ENCODE results near the gene EXOC6B.

EXOC6B gene

DNA sequence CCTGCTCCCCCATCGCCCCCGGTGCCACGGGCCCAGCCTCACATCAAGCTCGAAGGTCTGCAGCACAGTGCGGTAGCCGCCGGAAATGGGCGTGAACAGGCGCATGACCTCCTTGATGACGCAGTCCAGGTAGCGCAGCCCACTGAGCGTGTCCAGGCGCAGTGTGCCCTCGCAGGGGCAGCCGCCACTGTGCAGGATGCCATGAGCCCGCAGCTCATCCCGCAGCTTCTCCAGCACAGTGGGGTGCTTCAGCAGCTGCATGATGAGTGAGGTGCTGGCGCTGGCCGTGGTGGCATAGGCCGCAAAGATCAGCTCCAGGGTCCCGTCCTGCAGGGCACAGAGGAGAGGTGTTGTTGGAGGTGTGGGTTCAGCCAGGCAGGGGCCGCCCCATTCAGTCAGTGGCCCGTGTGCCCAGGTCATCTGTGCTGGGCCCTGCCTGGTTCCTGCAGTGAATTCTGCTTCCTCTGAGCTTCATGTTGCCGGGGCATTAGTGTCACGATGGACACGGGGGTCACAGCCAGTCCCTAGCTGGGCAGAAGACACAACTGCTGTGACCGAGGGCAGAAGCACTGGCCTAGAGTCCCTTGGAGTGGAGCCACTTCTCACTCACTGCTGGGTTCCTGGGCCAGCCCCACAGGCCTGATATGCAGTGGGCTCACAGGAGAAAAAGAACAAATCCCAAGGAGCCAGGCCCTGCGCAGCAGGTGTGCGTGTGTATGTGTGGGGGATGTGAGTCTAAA, 692.7 kb downstream of the EXOC6B start:
- no peak for DNase-seq (ENCODE audit: low spot score)

DNA sequence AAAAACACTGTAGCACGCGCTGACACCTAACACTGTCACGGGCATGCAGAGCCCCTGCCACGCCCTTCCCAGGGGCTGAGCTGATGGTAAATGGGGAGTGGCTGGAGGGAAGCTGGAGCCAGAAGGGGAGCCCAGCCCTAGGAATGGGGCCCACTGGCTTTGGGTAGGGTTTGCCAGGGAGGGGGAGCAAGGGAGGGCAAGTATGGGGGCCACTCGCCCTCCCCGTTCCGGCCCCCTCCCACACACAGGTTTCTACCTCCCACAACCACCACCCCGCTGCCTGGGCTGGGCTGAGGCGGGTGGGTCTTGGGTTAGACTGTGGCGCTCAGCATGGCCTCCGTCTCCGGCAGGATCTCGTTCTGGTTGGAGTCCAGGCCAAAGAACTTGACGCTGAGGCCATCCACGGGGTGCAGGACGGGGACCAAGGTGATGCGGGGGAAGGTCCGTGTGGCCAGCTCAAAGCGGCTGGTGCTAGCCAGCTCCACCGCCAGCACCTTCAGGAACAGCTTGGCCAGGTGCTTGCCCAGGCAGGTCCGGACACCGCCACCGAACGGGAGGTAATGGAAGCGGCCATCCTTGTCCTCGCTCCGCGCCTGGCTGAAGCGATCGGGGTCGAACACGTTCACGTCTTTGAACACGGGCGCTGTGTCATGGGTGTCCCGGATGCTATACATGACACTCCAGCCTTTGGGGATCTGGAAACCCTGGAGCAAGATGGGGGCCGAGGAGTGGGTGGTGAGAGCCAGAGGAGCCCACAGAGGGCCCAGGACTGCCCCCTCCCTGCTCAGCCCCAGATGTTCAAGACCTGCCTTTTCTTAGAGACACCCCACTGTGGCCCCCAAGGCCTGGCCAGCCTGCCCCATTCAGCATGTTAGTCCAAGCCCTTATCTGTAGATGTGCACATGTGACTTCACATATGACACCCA, 693.7 kb downstream of the EXOC6B start:
- DNase-seq (ENCODE audit: low spot score), result no peak

DNA sequence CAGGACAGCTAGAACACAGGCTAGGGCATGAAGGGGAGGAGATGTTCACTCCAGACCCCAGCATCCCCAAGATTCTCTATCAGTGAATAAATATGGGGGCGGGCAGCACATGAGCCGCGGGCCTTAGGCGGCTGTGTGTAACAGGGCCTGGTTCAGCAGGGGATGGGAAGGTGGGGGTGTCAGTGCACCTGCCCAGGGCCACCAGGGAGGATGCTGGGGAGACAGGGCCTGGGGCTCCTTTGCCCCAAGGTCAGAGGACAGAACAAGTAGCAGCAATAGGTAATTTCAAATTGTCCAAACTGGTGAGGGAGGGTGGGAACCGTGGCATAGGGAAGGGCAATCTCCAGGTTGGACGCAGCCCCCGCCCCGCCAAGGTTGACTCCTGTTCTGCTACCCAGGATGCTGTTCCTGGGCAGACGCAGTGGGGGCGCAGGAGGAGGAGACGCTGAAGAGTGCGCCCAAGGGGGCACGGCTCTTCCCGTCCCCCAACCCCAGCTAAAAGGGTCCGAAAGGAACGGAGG, 694.4 kb downstream of the EXOC6B start:
- DNase-seq (ENCODE audit: low spot score), result no peak

DNA sequence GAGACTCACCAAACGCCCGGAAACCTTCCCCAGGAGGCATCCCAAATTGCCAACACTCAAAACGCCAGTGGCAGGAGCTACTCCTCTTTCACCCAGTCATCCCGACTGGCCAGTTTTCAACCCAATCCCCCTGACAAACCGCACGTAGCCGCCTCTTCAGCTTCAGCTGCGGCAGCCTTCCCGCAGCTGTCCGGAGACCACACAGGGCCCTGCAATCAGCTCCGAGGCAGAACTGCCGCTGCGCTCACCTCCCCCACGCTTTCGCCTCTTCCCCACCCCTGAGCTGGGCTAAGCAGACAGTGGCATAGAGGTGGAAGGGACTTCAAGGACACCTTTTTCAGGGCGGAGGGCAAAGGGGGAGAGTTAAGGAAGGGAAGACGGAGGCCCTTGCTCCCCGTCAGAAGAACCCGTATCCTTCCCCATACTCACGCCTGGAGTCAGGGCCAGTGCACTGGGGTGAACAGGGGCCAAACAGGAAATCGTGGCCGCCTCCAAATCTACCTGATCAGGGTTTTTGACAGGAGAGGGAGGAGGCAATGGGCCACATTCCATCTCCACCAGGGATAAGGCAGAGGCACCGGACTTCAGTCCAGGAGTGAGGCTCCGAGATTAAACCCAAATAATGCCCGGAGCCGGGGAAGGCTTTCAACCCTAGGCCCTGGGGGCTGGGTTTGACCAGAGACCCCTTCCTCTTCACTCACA, 695.0 kb downstream of the EXOC6B start:
- DNase-seq (ENCODE audit: low spot score), result no peak

DNA sequence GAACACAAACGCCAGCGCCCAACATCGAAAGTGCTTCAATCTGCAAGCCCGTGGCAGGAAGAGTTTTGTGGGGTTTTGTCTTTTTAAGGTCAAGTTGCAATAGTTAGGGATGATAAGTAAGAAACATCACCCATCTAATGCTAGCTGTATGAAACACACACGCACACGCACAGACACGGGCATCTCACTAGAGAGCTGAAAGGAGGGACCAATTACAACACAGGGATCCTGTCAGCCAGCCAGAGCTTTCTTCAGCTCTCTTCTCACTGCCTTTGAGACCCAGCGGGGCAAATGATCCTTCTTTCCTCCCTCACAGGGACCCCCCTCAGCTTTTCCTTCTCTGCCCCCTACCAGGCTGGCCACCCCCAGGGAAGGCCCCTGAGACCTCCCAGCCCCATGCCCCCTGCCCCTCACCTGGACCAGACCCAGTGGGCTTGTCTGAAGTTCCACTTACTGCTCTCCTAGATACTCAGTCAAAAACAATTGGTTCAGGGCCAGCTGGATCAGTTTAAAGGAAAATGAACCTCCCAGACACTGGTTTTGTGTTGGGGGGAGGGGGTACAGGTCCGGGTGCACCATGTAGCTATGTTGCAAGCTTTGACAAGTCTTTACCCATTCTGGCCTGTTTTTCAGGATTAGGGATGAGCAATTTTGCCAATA, 696.0 kb downstream of the EXOC6B start:
- DNase-seq (ENCODE audit: low spot score), result no peak

DNA sequence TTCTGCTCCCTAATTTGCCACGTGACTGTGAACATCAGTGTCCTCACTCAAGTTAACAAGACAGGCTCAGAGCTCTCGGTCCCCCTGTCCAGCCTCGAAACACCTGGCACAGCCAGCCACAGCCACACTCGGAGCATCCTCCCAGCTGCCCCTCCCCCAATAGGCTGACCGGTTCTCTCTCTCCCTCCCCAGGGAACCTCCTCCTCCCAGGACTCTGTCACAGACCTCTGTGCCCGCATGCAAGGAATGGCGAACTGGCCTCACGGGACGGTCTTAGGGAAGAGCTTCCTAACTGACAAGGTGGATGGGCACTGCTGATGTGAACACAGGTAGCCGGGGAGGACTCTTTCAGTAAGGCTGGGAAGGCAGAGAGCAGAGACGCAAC, 697.0 kb downstream of the EXOC6B start:
- DNase-seq (ENCODE audit: low spot score), result no peak

DNA sequence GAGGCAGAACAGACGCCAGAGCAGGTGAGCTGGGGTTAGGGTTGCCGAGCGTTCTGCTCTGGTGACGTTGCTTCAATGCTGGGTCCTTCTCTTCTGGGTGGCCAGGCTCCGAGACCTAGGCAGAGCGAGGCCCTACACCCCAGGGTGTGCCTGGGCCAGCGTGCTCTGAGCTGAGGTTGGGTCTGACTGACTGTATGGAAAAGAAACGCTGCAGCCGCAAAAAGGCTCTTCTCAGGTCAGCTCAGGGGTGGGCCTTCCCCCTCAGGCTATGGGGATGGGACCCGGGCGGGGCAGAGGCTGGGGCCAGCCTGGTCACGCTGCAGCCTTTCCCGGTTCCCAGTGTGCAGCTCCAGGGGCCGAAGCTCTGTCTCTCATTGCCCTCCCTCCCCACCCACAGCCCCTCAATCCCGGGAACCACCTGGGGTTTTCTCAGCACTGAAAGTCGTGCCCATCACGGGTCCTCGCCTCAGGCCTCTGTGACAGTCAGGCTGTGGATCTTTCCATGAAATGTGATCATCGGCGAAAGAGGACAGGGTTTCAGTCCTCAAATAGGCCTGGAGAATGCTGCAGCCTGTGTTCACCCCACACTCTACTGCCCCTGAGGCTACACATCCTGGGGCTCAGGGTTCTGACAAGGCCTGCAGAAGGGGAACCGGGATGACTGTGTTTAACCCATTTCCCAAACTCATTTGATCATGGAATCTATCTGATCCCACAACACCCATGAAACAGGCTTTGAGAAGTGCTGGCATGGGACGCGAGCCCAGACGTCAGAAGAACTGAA, 697.6 kb downstream of the EXOC6B start:
- DNase-seq (ENCODE audit: low spot score), result no peak

DNA sequence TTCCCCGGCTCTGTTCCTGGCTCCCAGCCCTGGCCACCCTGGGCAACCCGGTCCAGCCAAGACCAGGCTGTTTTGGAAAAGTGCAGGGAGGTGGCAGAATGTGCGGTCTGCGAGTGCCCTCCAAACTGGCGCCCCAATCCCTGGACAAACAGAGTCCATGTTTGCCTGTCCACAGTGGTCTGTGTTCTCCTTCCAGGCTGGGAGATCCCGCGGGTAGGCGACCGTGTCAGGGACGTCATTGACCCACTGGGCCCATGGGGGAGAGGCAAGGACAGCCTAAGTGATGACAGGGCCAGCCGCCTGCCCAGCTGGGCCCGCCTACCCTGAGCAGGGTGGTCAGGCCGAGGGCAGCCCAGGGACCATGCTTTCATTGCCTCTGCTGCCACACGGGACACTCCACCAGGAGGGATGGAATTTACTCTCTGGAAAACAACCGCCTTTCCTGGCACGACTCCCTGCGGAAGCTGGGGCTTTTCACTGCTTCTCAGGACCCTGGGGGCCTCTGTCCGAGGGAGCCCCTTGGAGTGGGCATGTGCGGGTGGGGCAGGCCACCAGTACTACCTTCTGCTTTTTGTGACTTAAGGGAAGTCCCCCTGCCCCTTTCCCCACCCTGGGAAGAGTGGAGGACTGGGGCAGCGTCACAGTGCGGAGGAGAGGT, 698.3 kb downstream of the EXOC6B start:
- no peak for DNase-seq (ENCODE audit: low spot score)

DNA sequence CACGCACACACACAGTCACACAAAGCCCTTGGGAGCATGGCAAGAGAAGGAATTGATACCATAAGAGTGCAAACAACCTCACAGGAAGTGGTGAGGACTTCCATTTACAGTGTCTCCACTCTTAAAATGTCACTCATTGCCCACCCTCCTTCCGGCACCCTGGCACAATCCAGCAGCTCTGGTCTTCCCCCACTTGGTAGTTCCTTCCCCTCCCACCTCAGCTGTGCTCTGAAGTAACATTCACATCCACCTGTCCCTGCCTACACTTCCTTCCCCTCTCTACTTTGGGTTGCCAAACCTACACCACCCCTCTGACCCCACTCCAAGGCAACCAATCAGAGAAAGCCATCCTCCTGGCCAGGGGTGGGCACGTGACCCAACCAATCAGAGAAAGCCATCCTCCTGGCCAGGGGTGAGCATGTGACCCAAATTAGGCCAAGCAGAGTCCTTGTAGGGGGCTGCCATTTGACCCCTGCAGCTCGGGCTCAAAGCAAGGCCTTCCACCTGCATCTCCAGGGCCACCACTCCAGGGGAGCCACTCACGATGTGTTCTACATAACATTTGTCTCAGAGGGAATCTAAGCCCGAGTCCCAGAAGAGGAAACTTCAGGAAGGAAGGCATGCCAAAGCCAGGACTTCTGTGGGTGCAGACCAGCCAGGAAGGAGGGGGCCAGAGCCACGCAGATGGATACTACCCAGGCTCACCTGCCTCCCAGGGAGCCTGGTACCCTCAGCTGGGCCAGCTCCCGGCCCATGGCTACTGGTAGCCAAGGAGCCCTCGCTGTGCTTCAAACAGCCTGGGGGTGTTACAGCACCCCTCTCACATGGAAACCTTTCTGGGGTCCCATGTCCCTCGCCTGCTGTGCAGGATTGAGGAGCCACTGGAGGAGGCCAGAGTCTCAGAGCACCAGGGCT, 699.4 kb downstream of the EXOC6B start:
- DNase-seq (ENCODE audit: low spot score), result no peak
